GM12891 (cell line): ENCODE results near the gene LRRC32.

Source experiments
- DNase-seq: peaks from one replicate; pipeline ENCODE4 v3.0.0; 2011; ENCODE audit warnings: low spot score; ENCODE audit not compliant: insufficient read length
- FAIRE-seq: peaks from 2 replicates; lab custom pipeline; 2011; peaks lifted over from hg19 to GRCh38; lab: Jason Lieb, UNC
- PAX5 ChIP-seq: IDR thresholded peaks from 2 replicates; pipeline ENCODE4 v1.6.1; 2011; ENCODE audit warnings: low read length, moderate library complexity, mild to moderate bottlenecking; ENCODE audit not compliant: insufficient read depth, severe bottlenecking
- POLR2A ChIP-seq: IDR thresholded peaks from 2 replicates; pipeline ENCODE4 v1.6.1; 2011; ENCODE audit warnings: low read depth, low read length, control low read depth
- POLR2AphosphoS5 ChIP-seq: IDR thresholded peaks from 2 replicates; pipeline ENCODE4 v1.6.1; 2011; ENCODE audit warnings: low read depth, low read length, control low read depth
- POU2F2 ChIP-seq: IDR thresholded peaks from 2 replicates; pipeline ENCODE4 v1.6.1; 2011; ENCODE audit warnings: low read depth, mild to moderate bottlenecking, control low read depth, low read length, moderate library complexity
- SPI1 ChIP-seq: IDR thresholded peaks from 2 replicates; pipeline ENCODE4 v1.6.1; 2011; ENCODE audit warnings: low read depth, low read length, control low read depth
- TAF1 ChIP-seq: IDR thresholded peaks from 2 replicates; pipeline ENCODE4 v1.6.1; 2011; ENCODE audit warnings: low read depth, low read length, control low read depth

LRRC32 gene

GRCh38 chr11:76631566-76632308 lies 38.8 kb downstream of the LRRC32 start:
- FAIRE-seq = no peak

GRCh38 chr11:76630600-76631281 lies 39.8 kb downstream of the LRRC32 start:
- FAIRE-seq = no peak
- TF ChIP-seq SPI1 (no peak), TAF1 (no peak), POU2F2 (no peak), POLR2A (no peak), POLR2AphosphoS5 (no peak), PAX5 (no peak)

More at GRCh38 chr11:76631566-76632308, 38.8 kb downstream of the LRRC32 start:
- no peak for DNase-seq
- no peak for TF ChIP-seq SPI1

GRCh38 chr11:76629853-76630599 lies 40.5 kb downstream of the LRRC32 start:
- no peak for DNase-seq
- FAIRE-seq = peak; percentile 5
- no peak for TF ChIP-seq POLR2A
- no peak for TF ChIP-seq POU2F2
- TF ChIP-seq POLR2AphosphoS5 = no peak

More at GRCh38 chr11:76630600-76631281, 39.8 kb downstream of the LRRC32 start:
- no peak for DNase-seq

- no peak for DNase-seq
- TF ChIP-seq POLR2AphosphoS5 = no peak
- no peak for TF ChIP-seq POU2F2
- TF ChIP-seq SPI1 = peak; percentile 65
- TF ChIP-seq TAF1 = no peak
- no peak; the same call in 1 of the 2 replicates for TF ChIP-seq POLR2A
- TF ChIP-seq PAX5 = no peak
- no peak for FAIRE-seq
These were observed 41.3 kb downstream of the LRRC32 start for GRCh38 chr11:76629116-76629852.

- TF ChIP-seq POLR2A (no peak), PAX5 (no peak)
- DNase-seq (no peak), FAIRE-seq (no peak)
These were observed 42.1 kb downstream of the LRRC32 start for GRCh38 chr11:76628408-76628947.

- peak; percentile 76 for TF ChIP-seq SPI1
- TF ChIP-seq POLR2A = no peak
- TF ChIP-seq POU2F2 = no peak
- FAIRE-seq (peak; percentile 5), DNase-seq (no peak)
These were observed 42.9 kb downstream of the LRRC32 start for GRCh38 chr11:76627606-76628005.

GRCh38 chr11:76626921-76627401 lies 43.6 kb downstream of the LRRC32 start:
- FAIRE-seq (peak; percentile 77), DNase-seq (peak; percentile 41)
- TF ChIP-seq POU2F2 (peak; percentile 56), TAF1 (no peak), SPI1 (peak; percentile 62), POLR2A (no peak), PAX5 (peak; percentile 35), POLR2AphosphoS5 (no peak)

GRCh38 chr11:76626266-76626665 lies 44.3 kb downstream of the LRRC32 start:
- FAIRE-seq (no peak), DNase-seq (no peak)
- TF ChIP-seq TAF1 (no peak), SPI1 (no peak), POU2F2 (no peak), PAX5 (no peak), POLR2A (no peak), POLR2AphosphoS5 (no peak)
